HEK293 (cell line): ENCODE measurements around the gene ARHGAP27.

Experiments
- CTCF ChIA-PET: fragments of 350-600 bp; formaldehyde crosslinking; extraction: SDS; loops from one replicate; lab custom pipeline; 2021; ENCODE audit warnings: antibody characterized with exemption; lab: Yijun Ruan, JAX
- POLR2A ChIA-PET: fragments of 300-600 bp; formaldehyde crosslinking; extraction: SDS; loops from one replicate; lab custom pipeline; 2020; ENCODE audit warnings: antibody characterized with exemption, inconsistent platforms; lab: Yijun Ruan, JAX
- H3K27ac ChIP-seq: fragments of 200-500 bp; sonication (Bioruptor generic); 2 replicates; pipeline ENCODE4 v1.5.1; 2014; ENCODE audit warnings: low read depth, low read length, control low read depth, inconsistent platforms; ENCODE audit errors: extremely low read depth
- H3K36me3 ChIP-seq, 2 experiments: fragments of 200-500 bp in 1 of 2; sonication (Bioruptor generic) in 1 of 2; 1 replicate in 1 of 2; 2 replicates in 1 of 2; pipeline ENCODE4 v1.5.1; 2014 to 2017; ENCODE audit warnings: inconsistent platforms in 2 of 2, low read length in 2 of 2; ENCODE audit not compliant: control insufficient read depth in 2 of 2, insufficient read depth in 1 of 2
- H3K4me1 ChIP-seq: fragments of 200-500 bp; sonication (Bioruptor generic); 2 replicates; pipeline ENCODE4 v1.5.1; 2014; ENCODE audit warnings: mild to moderate bottlenecking, low read length, inconsistent platforms; ENCODE audit not compliant: control insufficient read depth, insufficient read depth
- H3K4me3 ChIP-seq: 2 replicates; pipeline ENCODE4 v1.5.1; 2011; ENCODE audit warnings: low read depth, mild to moderate bottlenecking, control low read depth, low read length, moderate library complexity
- H3K9me3 ChIP-seq: fragments of 200-500 bp; sonication (Bioruptor generic); 2 replicates; pipeline ENCODE4 v1.5.1; 2014; ENCODE audit warnings: low read depth, low read length, inconsistent platforms; ENCODE audit not compliant: control insufficient read depth, insufficient read depth
- BCL11A ChIP-seq: fragments of 450-650 bp; formaldehyde crosslinking; IDR thresholded peaks from 2 replicates; pipeline ENCODE4 v1.5.1; 2016; ENCODE audit warnings: low read depth, missing biosample characterization, missing genetic modification characterization
- EGR2 ChIP-seq: fragments of 450-650 bp; formaldehyde crosslinking; IDR thresholded peaks from 2 replicates; pipeline ENCODE4 v1.5.1; 2016; ENCODE audit warnings: low read depth, missing biosample characterization, missing genetic modification characterization
- GLIS1 ChIP-seq: fragments of 450-650 bp; formaldehyde crosslinking; IDR thresholded peaks from 2 replicates; pipeline ENCODE4 v1.5.1; 2016; ENCODE audit warnings: missing biosample characterization, missing genetic modification characterization
- IKZF3 ChIP-seq: fragments of 450-650 bp; IDR thresholded peaks from 2 replicates; pipeline ENCODE4 v1.5.0; 2018; ENCODE audit warnings: missing biosample characterization, mild to moderate bottlenecking, missing genetic modification characterization, moderate library complexity
- KLF9 ChIP-seq: fragments of 450-650 bp; formaldehyde crosslinking; IDR thresholded peaks from 2 replicates; pipeline ENCODE4 v1.5.1; 2016; ENCODE audit warnings: missing biosample characterization, missing genetic modification characterization, low read depth
- SETDB1 ChIP-seq: IDR thresholded peaks from one replicate; pipeline ENCODE4 v1.6.1; 2017; ENCODE audit warnings: mild to moderate bottlenecking, low read length, moderate library complexity, mixed read lengths; ENCODE audit not compliant: insufficient read length
- TRIM28 ChIP-seq: IDR thresholded peaks from 2 replicates; pipeline ENCODE4 v1.6.1; 2011; ENCODE audit warnings: low read length, control low read depth, borderline replicate concordance
- ZNF10 ChIP-seq: fragments of 450-650 bp; formaldehyde crosslinking; IDR thresholded peaks from 2 replicates; pipeline ENCODE4 v1.5.1; 2017; ENCODE audit warnings: missing biosample characterization, missing genetic modification characterization
- ZNF114 ChIP-seq: fragments of 450-650 bp; formaldehyde crosslinking; IDR thresholded peaks from 2 replicates; pipeline ENCODE4 v1.5.0; 2017; ENCODE audit warnings: missing biosample characterization, missing genetic modification characterization
- ZNF16 ChIP-seq: fragments of 450-650 bp; formaldehyde crosslinking; IDR thresholded peaks from 2 replicates; pipeline ENCODE4 v1.5.1; 2016; ENCODE audit warnings: low read depth, missing biosample characterization, missing genetic modification characterization
- ZNF24 ChIP-seq: fragments of 450-650 bp; formaldehyde crosslinking; IDR thresholded peaks from 2 replicates; pipeline ENCODE4 v1.5.1; 2016; ENCODE audit warnings: missing biosample characterization, missing genetic modification characterization
- ZNF274 ChIP-seq, 2 experiments: fragments of 200-500 bp in 1 of 2; fragments of 450-650 bp in 1 of 2; sonication (Bioruptor generic) in 1 of 2; formaldehyde crosslinking in 1 of 2; IDR thresholded peaks; 2 replicates each; pipeline versions ENCODE4 v1.5.1 to v1.6.1; 2014 to 2016; ENCODE audit warnings: borderline replicate concordance in 1 of 2, inconsistent platforms in 1 of 2, low read length in 1 of 2, missing biosample characterization in 1 of 2, missing genetic modification characterization in 1 of 2
- ZNF366 ChIP-seq: fragments of 450-650 bp; formaldehyde crosslinking; conservative IDR thresholded peaks from 2 replicates; pipeline ENCODE4 v1.5.1; 2016; ENCODE audit warnings: missing biosample characterization, missing genetic modification characterization
- ZNF391 ChIP-seq: fragments of 450-650 bp; formaldehyde crosslinking; IDR thresholded peaks from 2 replicates; pipeline ENCODE4 v1.5.1; 2016; ENCODE audit warnings: low read depth, missing biosample characterization, missing genetic modification characterization, borderline replicate concordance
- ZNF423 ChIP-seq: fragments of 450-650 bp; formaldehyde crosslinking; IDR thresholded peaks from 2 replicates; pipeline ENCODE4 v1.5.1; 2016; ENCODE audit warnings: missing biosample characterization, missing genetic modification characterization
- ZNF654 ChIP-seq: fragments of 450-650 bp; formaldehyde crosslinking; IDR thresholded peaks from 2 replicates; pipeline ENCODE4 v1.5.1; 2016; ENCODE audit warnings: low read depth, missing biosample characterization, missing genetic modification characterization
- ZNF664 ChIP-seq: fragments of 450-650 bp; formaldehyde crosslinking; IDR thresholded peaks from 2 replicates; pipeline ENCODE4 v1.5.1; 2016; ENCODE audit warnings: missing biosample characterization, missing genetic modification characterization
- ZNF837 ChIP-seq: fragments of 450-650 bp; formaldehyde crosslinking; IDR thresholded peaks from 2 replicates; pipeline ENCODE4 v1.5.1; 2016; ENCODE audit warnings: missing biosample characterization, missing genetic modification characterization
- ZSCAN16 ChIP-seq: fragments of 450-650 bp; formaldehyde crosslinking; IDR thresholded peaks from 2 replicates; pipeline ENCODE4 v1.5.1; 2016; ENCODE audit warnings: missing biosample characterization, missing genetic modification characterization
- TF ChIP-seq, protein P1 (sequence below): fragments of 450-650 bp; formaldehyde crosslinking; IDR thresholded peaks from 2 replicates; pipeline ENCODE4 v1.5.1; 2016; ENCODE audit warnings: missing biosample characterization, missing genetic modification characterization
- TF ChIP-seq, protein P2 (sequence below): fragments of 450-650 bp; formaldehyde crosslinking; IDR thresholded peaks from 2 replicates; pipeline ENCODE4 v1.5.1; 2016; ENCODE audit warnings: missing biosample characterization, missing genetic modification characterization
- TF ChIP-seq, protein P3 (sequence below): fragments of 450-650 bp; formaldehyde crosslinking; IDR thresholded peaks from 2 replicates; pipeline ENCODE4 v1.5.1; 2016; ENCODE audit warnings: missing biosample characterization, missing genetic modification characterization
- TF ChIP-seq, protein P4 (sequence below): fragments of 450-650 bp; formaldehyde crosslinking; IDR thresholded peaks from 2 replicates; pipeline ENCODE4 v1.5.1; 2016; ENCODE audit warnings: missing biosample characterization, missing genetic modification characterization
- TF ChIP-seq, protein P5 (sequence below): fragments of 450-650 bp; formaldehyde crosslinking; IDR thresholded peaks from 2 replicates; pipeline ENCODE4 v1.5.1; 2016; ENCODE audit warnings: missing biosample characterization, missing genetic modification characterization
- TF ChIP-seq, protein P6 (sequence below): fragments of 450-650 bp; formaldehyde crosslinking; optimal IDR thresholded peaks from 2 replicates; pipeline ENCODE3; 2016; ENCODE audit warnings: missing biosample characterization, mild to moderate bottlenecking, missing genetic modification characterization

ARHGAP27 gene

DNA sequence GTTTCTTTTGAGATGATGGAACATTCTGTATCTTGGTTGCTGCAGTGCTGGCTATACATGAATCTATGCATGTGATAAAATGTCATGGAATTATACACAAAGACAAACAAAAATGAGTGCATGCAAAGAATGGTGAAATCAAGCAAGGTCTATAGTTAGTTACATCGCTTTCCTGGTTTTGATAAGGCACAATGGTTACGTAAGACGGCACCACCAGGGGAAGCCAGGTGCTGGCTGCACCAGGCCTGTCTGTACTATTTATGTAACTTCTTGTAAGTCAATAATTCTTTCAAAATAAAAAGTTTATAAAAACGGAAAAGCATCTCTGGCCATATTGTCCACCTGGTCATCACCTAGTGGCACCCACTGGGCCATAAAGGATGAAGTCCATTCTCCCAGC lies 46.5 kb downstream of the ARHGAP27 start (continued):
- TF ChIP-seq, protein P1, sequence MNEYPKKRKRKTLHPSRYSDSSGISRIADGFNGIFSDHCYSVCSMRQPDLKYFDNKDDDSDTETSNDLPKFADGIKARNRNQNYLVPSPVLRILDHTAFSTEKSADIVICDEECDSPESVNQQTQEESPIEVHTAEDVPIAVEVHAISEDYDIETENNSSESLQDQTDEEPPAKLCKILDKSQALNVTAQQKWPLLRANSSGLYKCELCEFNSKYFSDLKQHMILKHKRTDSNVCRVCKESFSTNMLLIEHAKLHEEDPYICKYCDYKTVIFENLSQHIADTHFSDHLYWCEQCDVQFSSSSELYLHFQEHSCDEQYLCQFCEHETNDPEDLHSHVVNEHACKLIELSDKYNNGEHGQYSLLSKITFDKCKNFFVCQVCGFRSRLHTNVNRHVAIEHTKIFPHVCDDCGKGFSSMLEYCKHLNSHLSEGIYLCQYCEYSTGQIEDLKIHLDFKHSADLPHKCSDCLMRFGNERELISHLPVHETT (tag by site-specific recombination) = no peak
- no peak for TF ChIP-seq ZSCAN16 (tag by site-specific recombination)
- TF ChIP-seq, protein P2, sequence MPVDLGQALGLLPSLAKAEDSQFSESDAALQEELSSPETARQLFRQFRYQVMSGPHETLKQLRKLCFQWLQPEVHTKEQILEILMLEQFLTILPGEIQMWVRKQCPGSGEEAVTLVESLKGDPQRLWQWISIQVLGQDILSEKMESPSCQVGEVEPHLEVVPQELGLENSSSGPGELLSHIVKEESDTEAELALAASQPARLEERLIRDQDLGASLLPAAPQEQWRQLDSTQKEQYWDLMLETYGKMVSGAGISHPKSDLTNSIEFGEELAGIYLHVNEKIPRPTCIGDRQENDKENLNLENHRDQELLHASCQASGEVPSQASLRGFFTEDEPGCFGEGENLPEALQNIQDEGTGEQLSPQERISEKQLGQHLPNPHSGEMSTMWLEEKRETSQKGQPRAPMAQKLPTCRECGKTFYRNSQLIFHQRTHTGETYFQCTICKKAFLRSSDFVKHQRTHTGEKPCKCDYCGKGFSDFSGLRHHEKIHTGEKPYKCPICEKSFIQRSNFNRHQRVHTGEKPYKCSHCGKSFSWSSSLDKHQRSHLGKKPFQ (tag by site-specific recombination) = no peak
- no peak for TF ChIP-seq TRIM28
- TF ChIP-seq ZNF274 (IDR thresholded peaks at IDR 0.05; ENCODE audit: low read length) = no peak
- no peak for TF ChIP-seq ZNF274 (tag by site-specific recombination; IDR thresholded peaks at IDR 0.05; ENCODE audit: borderline replicate concordance)
- TF ChIP-seq ZNF837 (tag by site-specific recombination) = no peak
- no peak for TF ChIP-seq GLIS1 (tag by site-specific recombination)
- TF ChIP-seq BCL11A = no peak
- TF ChIP-seq, protein P3, sequence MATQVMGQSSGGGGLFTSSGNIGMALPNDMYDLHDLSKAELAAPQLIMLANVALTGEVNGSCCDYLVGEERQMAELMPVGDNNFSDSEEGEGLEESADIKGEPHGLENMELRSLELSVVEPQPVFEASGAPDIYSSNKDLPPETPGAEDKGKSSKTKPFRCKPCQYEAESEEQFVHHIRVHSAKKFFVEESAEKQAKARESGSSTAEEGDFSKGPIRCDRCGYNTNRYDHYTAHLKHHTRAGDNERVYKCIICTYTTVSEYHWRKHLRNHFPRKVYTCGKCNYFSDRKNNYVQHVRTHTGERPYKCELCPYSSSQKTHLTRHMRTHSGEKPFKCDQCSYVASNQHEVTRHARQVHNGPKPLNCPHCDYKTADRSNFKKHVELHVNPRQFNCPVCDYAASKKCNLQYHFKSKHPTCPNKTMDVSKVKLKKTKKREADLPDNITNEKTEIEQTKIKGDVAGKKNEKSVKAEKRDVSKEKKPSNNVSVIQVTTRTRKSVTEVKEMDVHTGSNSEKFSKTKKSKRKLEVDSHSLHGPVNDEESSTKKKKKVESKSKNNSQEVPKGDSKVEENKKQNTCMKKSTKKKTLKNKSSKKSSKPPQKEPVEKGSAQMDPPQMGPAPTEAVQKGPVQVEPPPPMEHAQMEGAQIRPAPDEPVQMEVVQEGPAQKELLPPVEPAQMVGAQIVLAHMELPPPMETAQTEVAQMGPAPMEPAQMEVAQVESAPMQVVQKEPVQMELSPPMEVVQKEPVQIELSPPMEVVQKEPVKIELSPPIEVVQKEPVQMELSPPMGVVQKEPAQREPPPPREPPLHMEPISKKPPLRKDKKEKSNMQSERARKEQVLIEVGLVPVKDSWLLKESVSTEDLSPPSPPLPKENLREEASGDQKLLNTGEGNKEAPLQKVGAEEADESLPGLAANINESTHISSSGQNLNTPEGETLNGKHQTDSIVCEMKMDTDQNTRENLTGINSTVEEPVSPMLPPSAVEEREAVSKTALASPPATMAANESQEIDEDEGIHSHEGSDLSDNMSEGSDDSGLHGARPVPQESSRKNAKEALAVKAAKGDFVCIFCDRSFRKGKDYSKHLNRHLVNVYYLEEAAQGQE = no peak
- TF ChIP-seq, all 188 proteins: peak for 0

DNA sequence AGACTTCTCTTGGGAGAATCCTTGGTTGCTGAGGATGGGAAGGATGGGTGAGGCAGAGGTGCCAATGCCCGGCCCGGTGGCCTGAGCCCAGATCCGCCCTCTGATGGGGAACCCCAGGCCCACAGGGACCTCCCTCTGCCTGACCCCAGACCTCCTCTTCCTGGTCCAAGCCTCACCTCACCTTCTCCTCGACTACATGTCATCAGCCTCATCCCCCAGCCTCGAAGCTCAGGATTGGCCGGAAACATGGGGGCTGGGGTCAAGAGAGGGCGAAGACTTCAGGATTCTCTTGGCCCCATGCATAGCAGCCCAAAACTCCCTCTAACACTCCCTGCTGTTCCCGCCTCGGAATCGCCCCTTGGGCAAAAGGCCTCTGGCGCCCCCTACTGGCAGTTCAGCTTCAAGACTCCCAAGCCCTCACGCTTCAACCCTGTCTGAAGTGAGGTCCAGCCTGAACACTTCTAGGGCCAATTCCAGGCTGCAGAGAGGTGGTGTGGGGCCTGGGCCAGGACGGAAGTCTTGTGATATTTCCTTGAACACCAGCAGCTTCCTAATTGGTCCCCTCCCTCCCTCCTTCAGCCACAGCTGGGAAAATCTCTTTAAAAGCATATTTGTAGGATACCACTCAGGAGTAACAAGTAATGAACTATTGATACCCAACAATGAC lies 47.2 kb downstream of the ARHGAP27 start:
- no peaks in the 10 kb centered on the region for H3K36me3 ChIP-seq
- CTCF ChIA-PET = interaction anchor here (0.6 to 20.6 kb wide), 59 partner anchors 9 to 460 kb away, joined by 3 to 357 read pairs (median 5); partner anchors contain the start of genes ACBD4, HEXIM2 and MAP3K14
- POLR2A ChIA-PET = interaction anchor here (1.0 to 1.9 kb wide), 3 partner anchors 69 to 167 kb away, joined by 3 to 9 read pairs (median 5); partner anchors contain the start of gene MAP3K14
- H3K4me1 ChIP-seq = no peaks in the 10 kb centered on the region
- H3K4me3 ChIP-seq = no peak overlapping the region
- no peaks in the 10 kb centered on the region for H3K9me3 ChIP-seq
- no peak overlapping the region for H3K27ac ChIP-seq
- no peak for TF ChIP-seq ZNF664 (tag by site-specific recombination)
- TF ChIP-seq, protein P4, sequence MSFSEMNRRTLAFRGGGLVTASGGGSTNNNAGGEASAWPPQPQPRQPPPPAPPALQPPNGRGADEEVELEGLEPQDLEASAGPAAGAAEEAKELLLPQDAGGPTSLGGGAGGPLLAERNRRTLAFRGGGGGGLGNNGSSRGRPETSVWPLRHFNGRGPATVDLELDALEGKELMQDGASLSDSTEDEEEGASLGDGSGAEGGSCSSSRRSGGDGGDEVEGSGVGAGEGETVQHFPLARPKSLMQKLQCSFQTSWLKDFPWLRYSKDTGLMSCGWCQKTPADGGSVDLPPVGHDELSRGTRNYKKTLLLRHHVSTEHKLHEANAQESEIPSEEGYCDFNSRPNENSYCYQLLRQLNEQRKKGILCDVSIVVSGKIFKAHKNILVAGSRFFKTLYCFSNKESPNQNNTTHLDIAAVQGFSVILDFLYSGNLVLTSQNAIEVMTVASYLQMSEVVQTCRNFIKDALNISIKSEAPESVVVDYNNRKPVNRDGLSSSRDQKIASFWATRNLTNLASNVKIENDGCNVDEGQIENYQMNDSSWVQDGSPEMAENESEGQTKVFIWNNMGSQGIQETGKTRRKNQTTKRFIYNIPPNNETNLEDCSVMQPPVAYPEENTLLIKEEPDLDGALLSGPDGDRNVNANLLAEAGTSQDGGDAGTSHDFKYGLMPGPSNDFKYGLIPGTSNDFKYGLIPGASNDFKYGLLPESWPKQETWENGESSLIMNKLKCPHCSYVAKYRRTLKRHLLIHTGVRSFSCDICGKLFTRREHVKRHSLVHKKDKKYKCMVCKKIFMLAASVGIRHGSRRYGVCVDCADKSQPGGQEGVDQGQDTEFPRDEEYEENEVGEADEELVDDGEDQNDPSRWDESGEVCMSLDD (tag by site-specific recombination) = peak; percentile 76
- TF ChIP-seq ZNF423 (tag by site-specific recombination) = no peak
- TF ChIP-seq ZNF16 = no peak
- no peak for TF ChIP-seq EGR2 (tag by site-specific recombination)
- TF ChIP-seq, protein P5, sequence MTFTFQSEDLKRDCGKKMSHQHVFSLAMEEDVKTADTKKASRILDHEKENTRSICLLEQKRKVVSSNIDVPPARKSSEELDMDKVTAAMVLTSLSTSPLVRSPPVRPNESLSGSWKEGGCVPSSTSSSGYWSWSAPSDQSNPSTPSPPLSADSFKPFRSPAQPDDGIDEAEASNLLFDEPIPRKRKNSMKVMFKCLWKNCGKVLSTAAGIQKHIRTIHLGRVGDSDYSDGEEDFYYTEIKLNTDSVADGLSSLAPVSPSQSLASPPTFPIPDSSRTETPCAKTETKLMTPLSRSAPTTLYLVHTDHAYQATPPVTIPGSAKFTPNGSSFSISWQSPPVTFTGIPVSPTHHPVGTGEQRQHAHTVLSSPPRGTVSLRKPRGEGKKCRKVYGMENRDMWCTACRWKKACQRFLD (tag by site-specific recombination) = no peak
- peak; percentile 100 for TF ChIP-seq ZNF654
- no peak for TF ChIP-seq ZNF114
- no peak for TF ChIP-seq SETDB1
- no peak for TF ChIP-seq KLF9 (tag by site-specific recombination)
- no peak for TF ChIP-seq ZNF24 (tag by site-specific recombination)
- TF ChIP-seq IKZF3 = peak; percentile 41; the same call in 1 of the 2 replicates
- no peak for TF ChIP-seq ZNF10 (tag by site-specific recombination)
- peak; percentile 69; the same call in 1 of the 2 replicates for TF ChIP-seq ZNF391 (tag by site-specific recombination)
- TF ChIP-seq, protein P6, sequence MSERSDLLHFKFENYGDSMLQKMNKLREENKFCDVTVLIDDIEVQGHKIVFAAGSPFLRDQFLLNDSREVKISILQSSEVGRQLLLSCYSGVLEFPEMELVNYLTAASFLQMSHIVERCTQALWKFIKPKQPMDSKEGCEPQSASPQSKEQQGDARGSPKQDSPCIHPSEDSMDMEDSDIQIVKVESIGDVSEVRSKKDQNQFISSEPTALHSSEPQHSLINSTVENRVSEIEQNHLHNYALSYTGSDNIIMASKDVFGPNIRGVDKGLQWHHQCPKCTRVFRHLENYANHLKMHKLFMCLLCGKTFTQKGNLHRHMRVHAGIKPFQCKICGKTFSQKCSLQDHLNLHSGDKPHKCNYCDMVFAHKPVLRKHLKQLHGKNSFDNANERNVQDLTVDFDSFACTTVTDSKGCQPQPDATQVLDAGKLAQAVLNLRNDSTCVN = peak; percentile 23
- TF ChIP-seq ZNF366 (tag by site-specific recombination) = no peak
